Activated T-helper 2 cell treated with anti-CD3 and anti-CD28 coated beads, Interferon-gamma antibody, Interleukin-2, Interleukin-4, amounts not matched to agents 10 μg/mL and 5 μg/mL and 100 μg/mL, durations not matched to agents 14 hours and 24 hours and 36 hours (primary cell): ENCODE measurements around the gene SOWAHA. TPM values are rescaled to one million over a fixed set of nuclear protein-coding genes. Genes with fewer than 3 reads are reported as not detected.
"Not testable (repeated sequence)": the region's sequence is repeated elsewhere in the genome, so short reads cannot be mapped to it uniquely, and the experiment has no call there.

Experiments
- DNase-seq: peaks from one replicate; pipeline ENCODE4 v3.0.0; 2021; ENCODE audit warnings: low spot score
- H3K27ac Mint-ChIP-seq: one replicate; pipeline ENCODE4 v1.8.0; 2021; ENCODE audit warnings: mixed read lengths
- H3K27me3 Mint-ChIP-seq: one replicate; pipeline ENCODE4 v1.8.0; 2021; ENCODE audit warnings: low read depth, mixed read lengths
- H3K36me3 Mint-ChIP-seq: one replicate; pipeline ENCODE4 v1.8.0; 2021; ENCODE audit warnings: low read depth, mixed read lengths
- H3K4me1 Mint-ChIP-seq: one replicate; pipeline ENCODE4 v1.8.0; 2021; ENCODE audit warnings: low read depth, mixed read lengths
- H3K4me3 Mint-ChIP-seq: one replicate; pipeline ENCODE4 v1.8.0; 2021; ENCODE audit warnings: low read depth, mild to moderate bottlenecking, moderate library complexity, mixed read lengths
- H3K9me3 Mint-ChIP-seq: one replicate; pipeline ENCODE4 v1.8.0; 2021; ENCODE audit warnings: mixed read lengths
- intact Hi-C: fragments of 100-400 bp; cut with micrococcal nuclease; formaldehyde crosslinking; loops from one replicate; pipeline ENCODE4 v1.15.1; 2023
- total RNA-seq: library from RNA; stranded (reverse); gene quantifications from 2 replicates; pipeline ENCODE4 v1.2.3, GENCODE V29; 2022

Gene SOWAHA
- total RNA-seq, 1 donor from 2014 or later, result 0.32 TPM

GRCh38 chr5:132839426-132840301, 26.6 kb downstream of the SOWAHA start:
- Mint-ChIP-seq H3K9me3 (no peaks in the 10 kb centered on the region), H3K27me3 (peaks cover 5% of the 10 kb centered on the region), H3K36me3 (no peaks in the 10 kb centered on the region), H3K4me3 (no peak overlapping the region), H3K27ac (no peak overlapping the region), H3K4me1 (no peaks in the 10 kb centered on the region)
- no peak for DNase-seq
- intact Hi-C loops, result no loop called here

GRCh38 chr5:132840313-132840712, 27.2 kb downstream of the SOWAHA start:
- DNase-seq, result no peak
- H3K4me1 Mint-ChIP-seq, result no peaks in the 10 kb centered on the region
- no peak overlapping the region for H3K27ac Mint-ChIP-seq

GRCh38 chr5:132840896-132841295, 27.8 kb downstream of the SOWAHA start:
- no peak for DNase-seq
- no peak overlapping the region for H3K4me3 Mint-ChIP-seq
- H3K4me1 Mint-ChIP-seq, result no peaks in the 10 kb centered on the region
- H3K27me3 Mint-ChIP-seq, result peaks cover 5% of the 10 kb centered on the region
- H3K27ac Mint-ChIP-seq, result no peak overlapping the region
- no peaks in the 10 kb centered on the region for H3K9me3 Mint-ChIP-seq
- intact Hi-C loops, result no loop called here
- no peaks in the 10 kb centered on the region for H3K36me3 Mint-ChIP-seq

More at GRCh38 chr5:132840313-132840712, 27.2 kb downstream of the SOWAHA start:
- intact Hi-C loops, result no loop called here
- no peaks in the 10 kb centered on the region for H3K9me3 Mint-ChIP-seq
- peaks cover 5% of the 10 kb centered on the region for H3K27me3 Mint-ChIP-seq
- no peaks in the 10 kb centered on the region for H3K36me3 Mint-ChIP-seq
- no peak overlapping the region for H3K4me3 Mint-ChIP-seq

GRCh38 chr5:132841305-132841704, 28.2 kb downstream of the SOWAHA start:
- intact Hi-C loops, result no loop called here
- Mint-ChIP-seq H3K9me3 (no peaks in the 10 kb centered on the region), H3K36me3 (no peaks in the 10 kb centered on the region), H3K27ac (no peak overlapping the region), H3K4me1 (no peaks in the 10 kb centered on the region), H3K27me3 (peaks cover 5% of the 10 kb centered on the region), H3K4me3 (no peak overlapping the region)
- no peak for DNase-seq

- no peaks in the 10 kb centered on the region for H3K4me1 Mint-ChIP-seq
- no peaks in the 10 kb centered on the region for H3K36me3 Mint-ChIP-seq
- no peak overlapping the region for H3K4me3 Mint-ChIP-seq
- H3K27me3 Mint-ChIP-seq, result peaks cover 13% of the 10 kb centered on the region
- DNase-seq, result no peak
- intact Hi-C loops, result no loop called here
- H3K27ac Mint-ChIP-seq, result no peak overlapping the region
- H3K9me3 Mint-ChIP-seq, result no peaks in the 10 kb centered on the region
Measured at GRCh38 chr5:132848270-132848669, 35.2 kb downstream of the SOWAHA start.

- Mint-ChIP-seq H3K4me1 (peaks cover 2% of the 10 kb centered on the region), H3K27me3 (peaks cover 15% of the 10 kb centered on the region), H3K27ac (no peak overlapping the region), H3K36me3 (no peaks in the 10 kb centered on the region), H3K4me3 (no peak overlapping the region), H3K9me3 (no peaks in the 10 kb centered on the region)
- intact Hi-C loops, result no loop called here
- DNase-seq, result no peak
Measured at GRCh38 chr5:132849347-132849746, 36.2 kb downstream of the SOWAHA start.

- peaks cover 16% of the 10 kb centered on the region for H3K27me3 Mint-ChIP-seq
- DNase-seq, result no peak
- H3K27ac Mint-ChIP-seq, result no peak overlapping the region
Measured at GRCh38 chr5:132850066-132850465, 37.0 kb downstream of the SOWAHA start.

GRCh38 chr5:132853323-132853722, 40.2 kb downstream of the SOWAHA start:
- Mint-ChIP-seq H3K36me3 (no peaks in the 10 kb centered on the region), H3K4me3 (no peak overlapping the region), H3K27me3 (peaks cover 23% of the 10 kb centered on the region), H3K27ac (no peak overlapping the region), H3K9me3 (no peaks in the 10 kb centered on the region), H3K4me1 (peaks cover 4% of the 10 kb centered on the region)
- intact Hi-C loops, result no loop called here
- DNase-seq, result no peak

More at GRCh38 chr5:132850066-132850465, 37.0 kb downstream of the SOWAHA start:
- intact Hi-C loops, result no loop called here
- H3K9me3 Mint-ChIP-seq, result no peaks in the 10 kb centered on the region
- no peaks in the 10 kb centered on the region for H3K36me3 Mint-ChIP-seq
- H3K4me1 Mint-ChIP-seq, result peaks cover 4% of the 10 kb centered on the region
- no peak overlapping the region for H3K4me3 Mint-ChIP-seq

GRCh38 chr5:132853790-132854189, 40.7 kb downstream of the SOWAHA start:
- H3K27ac Mint-ChIP-seq, result no peak overlapping the region
- H3K4me3 Mint-ChIP-seq, result no peak overlapping the region
- intact Hi-C loops, result no loop called here
- H3K9me3 Mint-ChIP-seq, result no peaks in the 10 kb centered on the region
- DNase-seq, result no peak
- H3K27me3 Mint-ChIP-seq, result peaks cover 23% of the 10 kb centered on the region
- H3K36me3 Mint-ChIP-seq, result no peaks in the 10 kb centered on the region
- H3K4me1 Mint-ChIP-seq, result peaks cover 4% of the 10 kb centered on the region

- peaks cover 4% of the 10 kb centered on the region for H3K4me1 Mint-ChIP-seq
- H3K4me3 Mint-ChIP-seq, result no peak overlapping the region
- no peaks in the 10 kb centered on the region for H3K9me3 Mint-ChIP-seq
- H3K27ac Mint-ChIP-seq, result no peak overlapping the region
- no peak for DNase-seq
- intact Hi-C loops, result no loop called here
- no peaks in the 10 kb centered on the region for H3K36me3 Mint-ChIP-seq
- peaks cover 21% of the 10 kb centered on the region for H3K27me3 Mint-ChIP-seq
Measured at GRCh38 chr5:132854301-132854700, 41.2 kb downstream of the SOWAHA start.

- H3K4me1 Mint-ChIP-seq, H3K27ac Mint-ChIP-seq, H3K36me3 Mint-ChIP-seq, intact Hi-C loops, H3K9me3 Mint-ChIP-seq, DNase-seq, H3K4me3 Mint-ChIP-seq: not testable (repeated sequence)
- H3K27me3 Mint-ChIP-seq, result peaks cover 17% of the 10 kb centered on the region
Measured at GRCh38 chr5:132854992-132855391, 41.9 kb downstream of the SOWAHA start.

GRCh38 chr5:132856011-132856410, 42.9 kb downstream of the SOWAHA start:
- Mint-ChIP-seq H3K9me3 (no peaks in the 10 kb centered on the region), H3K36me3 (no peaks in the 10 kb centered on the region), H3K4me1 (peaks cover 4% of the 10 kb centered on the region), H3K4me3 (no peak overlapping the region), H3K27me3 (peaks cover 18% of the 10 kb centered on the region), H3K27ac (no peak overlapping the region)
- intact Hi-C loops, result no loop called here
- no peak for DNase-seq

GRCh38 chr5:132859889-132860437, 46.9 kb downstream of the SOWAHA start:
- Mint-ChIP-seq H3K36me3 (no peaks in the 10 kb centered on the region), H3K27me3 (peaks cover 19% of the 10 kb centered on the region), H3K4me3 (no peak overlapping the region), H3K27ac (no peak overlapping the region), H3K4me1 (no peaks in the 10 kb centered on the region), H3K9me3 (no peaks in the 10 kb centered on the region)
- intact Hi-C loops, result no loop called here
- no peak for DNase-seq
